Amygdala (tissue), 56 donors: ENCODE data around the gene WDR53.
A peak's percentile ranks its signal among the peaks of the same experiment; 100 is the strongest.
"Not testable (repeated sequence)": the region's sequence is repeated elsewhere in the genome, so short reads cannot be mapped to it uniquely, and the experiment has no call there.

Experiments used
- DNase-seq, 56 donors: peaks; one replicate each; lab custom pipeline; 2025; lab: John Stamatoyannopoulos, UW

Gene WDR53

DNA sequence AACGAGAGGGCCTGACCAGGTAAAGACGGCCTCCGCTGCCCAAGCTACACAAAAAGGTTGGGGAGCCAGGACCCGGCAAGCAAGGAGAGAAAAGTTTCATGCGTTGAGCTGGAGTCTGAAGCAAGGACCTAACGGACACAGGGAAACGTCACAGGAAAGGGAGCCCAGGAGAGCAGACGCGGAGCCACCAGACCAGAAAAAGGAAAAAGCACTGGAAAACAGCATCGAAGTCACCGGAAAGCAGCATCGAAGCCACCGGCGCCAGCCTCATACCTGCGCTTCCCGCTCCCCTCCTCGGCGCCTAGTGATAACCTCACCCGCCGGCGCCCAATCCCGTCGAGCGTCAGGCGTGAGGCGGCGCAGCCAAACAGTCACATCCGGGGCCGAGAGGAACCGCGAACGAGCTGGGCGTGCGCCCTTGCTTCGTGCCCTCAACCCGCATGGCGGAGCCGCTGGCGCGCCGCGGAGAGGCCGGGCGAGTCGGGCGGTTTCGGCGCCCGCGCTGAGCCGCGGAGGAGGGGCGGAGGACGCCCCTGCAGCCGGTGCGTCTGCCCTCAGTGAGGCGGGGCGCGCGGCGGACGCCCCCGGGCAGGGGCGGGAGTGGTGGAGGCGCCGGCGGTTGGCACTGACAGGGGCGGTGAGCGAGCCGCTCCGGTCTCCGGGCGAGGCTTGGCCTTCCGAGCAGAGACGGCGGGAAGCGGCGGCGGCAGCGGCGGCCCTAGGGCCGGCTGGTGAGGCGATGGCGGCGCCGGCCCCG, at the start of gene WDR53, which contains the start of gene FBXO45:
Gene WDR53 (minus strand): TSS at position 309 of the 757 bp plus-strand sequence. CDS start 7,079 bp downstream, outside the sequence.
Gene FBXO45 (plus strand): TSS at position 415 of the 757 bp plus-strand sequence. CDS start 325 bp downstream, at position 740.
- DNase-seq = peak; percentile 38 to 96 (median 87)

DNA sequence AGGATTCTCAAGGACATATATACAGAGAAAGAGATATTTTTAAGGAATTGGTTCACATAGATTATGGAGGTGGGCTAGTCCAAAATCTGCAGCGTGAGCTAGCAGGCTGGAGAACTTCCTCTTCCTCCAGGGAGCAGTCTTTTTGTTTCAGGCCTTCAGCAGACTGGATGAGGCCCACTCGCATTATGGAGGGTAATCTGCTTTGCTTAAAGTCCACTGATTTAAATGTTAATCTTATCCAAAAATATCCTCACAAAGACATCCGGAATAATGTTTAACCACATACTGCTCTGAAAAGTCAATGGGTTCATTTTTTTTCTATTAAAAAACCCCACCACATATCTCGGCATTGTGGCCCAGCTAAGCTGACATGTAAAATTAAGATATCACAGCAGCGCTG, 48.9 kb upstream of the WDR53 start:
- no peak for DNase-seq

- not testable (repeated sequence) for DNase-seq
Measured at GRCh38 chr3:196615234-196615633, 46.9 kb upstream of the WDR53 start.

DNA sequence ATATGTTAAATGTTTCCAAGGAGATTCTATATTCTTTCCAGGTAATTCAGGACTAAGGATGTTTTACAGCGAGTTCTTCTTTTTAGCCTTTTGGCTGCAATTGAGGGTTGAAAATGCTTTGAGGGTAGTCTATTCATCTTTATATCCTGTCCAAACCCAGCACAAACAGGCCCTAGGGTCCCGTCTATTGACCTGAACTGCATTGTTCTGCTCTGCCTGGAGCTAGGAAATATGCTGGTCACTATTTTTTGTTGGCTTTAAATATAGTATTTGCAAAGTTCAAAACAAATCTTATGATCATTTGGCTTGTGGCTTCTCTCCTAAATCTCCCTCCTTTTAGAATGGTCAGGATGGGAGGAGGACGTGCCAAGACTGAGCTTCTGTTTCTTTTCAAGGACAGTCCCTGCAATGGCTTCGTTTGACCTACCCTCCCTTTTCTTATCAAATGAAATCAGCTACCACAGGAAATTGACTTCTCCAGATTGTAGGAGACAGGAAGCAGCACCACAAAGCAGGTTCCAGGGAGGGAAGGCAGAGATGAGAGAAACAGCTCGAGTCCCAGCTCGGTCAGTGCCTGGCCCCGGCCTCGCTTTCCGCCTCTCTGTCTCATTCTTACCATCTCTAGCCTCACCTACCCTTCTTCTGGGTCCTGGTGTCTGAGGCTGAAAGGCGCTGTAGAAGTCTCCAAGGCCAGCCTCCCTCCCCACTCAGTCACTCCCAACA, 43.6 kb upstream of the WDR53 start:
- DNase-seq = no peak

GRCh38 chr3:196609805-196610515, 41.6 kb upstream of the WDR53 start:
- no peak for DNase-seq

DNA sequence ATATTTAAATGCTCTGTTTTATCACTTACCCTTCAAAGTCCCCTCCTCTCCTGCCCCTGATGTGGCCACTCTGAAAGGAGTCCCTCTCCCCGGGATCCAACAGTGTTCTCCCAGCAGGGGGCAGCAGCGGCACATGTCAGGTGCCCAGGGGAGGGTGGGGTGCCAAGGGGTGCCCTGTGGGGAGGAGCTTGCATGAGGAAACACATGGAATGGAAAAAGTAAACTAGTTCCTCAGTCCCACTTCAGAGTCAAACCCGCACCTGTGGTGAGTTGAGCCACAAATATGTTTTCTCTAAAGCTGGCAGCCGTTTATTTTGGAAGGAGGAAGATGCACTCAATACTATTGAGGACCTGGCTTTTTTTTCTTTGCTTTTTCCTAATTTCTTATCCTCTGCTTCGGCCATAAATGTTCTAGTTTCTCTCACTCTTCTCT, 41.0 kb upstream of the WDR53 start:
- DNase-seq = peak in 55 of 56 donors; percentile 24 to 86 (median 67)

GRCh38 chr3:196608693-196609092, 40.3 kb upstream of the WDR53 start:
- DNase-seq = no peak

DNA sequence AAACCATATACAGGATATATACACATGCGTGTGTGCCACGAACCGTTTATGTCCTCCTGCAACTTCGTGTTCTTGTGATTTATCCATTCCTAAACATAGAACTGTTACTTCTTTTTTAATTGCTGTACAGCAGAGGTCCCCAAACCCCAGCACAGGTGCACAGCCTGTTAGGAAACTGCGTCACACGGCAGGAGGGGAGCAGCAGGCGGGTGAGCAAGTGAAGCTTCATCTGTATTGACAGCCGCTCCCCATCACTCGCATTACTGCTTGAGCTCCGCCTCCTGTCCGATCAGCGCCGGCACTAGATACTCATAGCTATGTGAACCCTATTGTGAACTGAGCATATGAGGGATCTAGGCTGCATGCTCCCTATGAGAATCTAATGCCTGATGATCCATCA, 36.2 kb upstream of the WDR53 start:
- DNase-seq = no peak

- no peak for DNase-seq
Measured at GRCh38 chr3:196603683-196604082, 35.3 kb upstream of the WDR53 start.

DNA sequence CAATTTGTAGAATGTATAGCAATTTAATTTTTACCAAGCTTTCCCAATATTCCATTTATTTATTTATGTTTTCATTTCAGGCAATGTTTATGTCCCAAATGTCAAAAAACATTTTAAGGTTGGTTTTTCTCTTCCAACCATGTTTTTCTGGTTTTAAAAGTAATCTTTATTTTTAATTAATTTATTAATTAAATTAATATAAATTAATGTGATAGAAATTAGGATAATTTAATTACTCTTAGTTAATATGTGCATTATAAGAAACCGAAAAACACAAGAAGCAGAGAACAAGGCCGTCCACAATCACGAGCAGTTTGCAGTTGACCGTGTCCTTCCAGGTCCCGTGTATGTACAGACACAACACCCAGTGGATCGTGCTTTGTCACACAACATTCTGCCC, 34.3 kb upstream of the WDR53 start:
- no peak for DNase-seq

DNA sequence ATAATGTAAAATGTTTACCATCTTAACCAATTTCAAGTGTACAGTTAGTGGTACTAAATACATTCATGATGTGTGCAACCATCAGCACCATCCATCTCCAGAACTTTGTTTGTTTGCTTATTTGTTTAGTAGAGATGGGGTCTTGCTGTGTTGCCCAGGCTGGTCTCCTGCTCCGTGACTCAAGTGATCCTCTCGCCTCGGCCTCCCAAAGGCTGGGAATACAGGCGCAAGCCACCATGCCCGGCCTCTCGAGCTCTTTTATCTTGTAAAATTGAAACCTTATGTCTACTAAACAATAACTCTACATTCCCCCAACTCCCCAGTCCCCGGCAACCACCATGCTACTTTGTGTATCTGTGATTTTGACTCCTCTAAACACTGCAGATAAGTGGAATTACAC, 32.0 kb upstream of the WDR53 start:
- no peak for DNase-seq

GRCh38 chr3:196599734-196600128, 31.4 kb upstream of the WDR53 start:
- no peak for DNase-seq

DNA sequence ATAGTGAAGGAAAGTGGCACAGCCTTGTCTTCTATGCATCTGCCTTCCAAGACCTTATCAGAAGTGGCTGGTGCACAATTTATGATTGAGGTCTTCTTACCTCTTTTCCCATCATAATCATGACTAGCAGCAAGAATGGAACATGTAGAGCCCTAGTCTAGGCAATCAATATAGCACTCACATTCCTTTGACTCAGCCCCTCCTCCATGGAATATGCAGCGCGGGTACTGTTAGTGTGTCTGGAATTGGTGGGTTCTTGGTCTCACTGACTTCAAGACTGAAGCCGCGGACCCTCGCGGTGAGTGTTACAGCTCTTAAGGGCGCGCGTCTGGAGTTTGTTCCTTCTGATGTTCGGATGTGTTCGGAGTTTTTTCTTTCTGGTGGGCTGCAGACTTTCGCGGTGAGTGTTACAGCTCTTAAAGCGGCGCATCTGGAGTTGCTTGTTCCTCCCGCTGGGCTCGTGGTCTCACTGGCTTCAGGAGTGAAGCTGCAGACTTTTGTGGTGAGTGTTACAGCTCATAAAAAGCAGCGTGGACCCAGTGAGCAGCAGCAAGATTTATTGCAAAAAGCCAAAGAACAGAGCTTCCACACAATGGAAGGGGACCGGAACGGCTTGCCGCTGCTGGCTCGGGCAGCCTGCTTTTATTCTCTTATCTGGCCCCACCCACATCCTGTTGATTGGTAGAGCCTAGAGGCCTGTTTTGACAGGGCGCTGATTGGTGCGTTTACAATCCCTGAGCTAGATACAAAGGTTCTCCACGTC, 29.8 kb upstream of the WDR53 start:
- DNase-seq = not testable (repeated sequence)

DNA sequence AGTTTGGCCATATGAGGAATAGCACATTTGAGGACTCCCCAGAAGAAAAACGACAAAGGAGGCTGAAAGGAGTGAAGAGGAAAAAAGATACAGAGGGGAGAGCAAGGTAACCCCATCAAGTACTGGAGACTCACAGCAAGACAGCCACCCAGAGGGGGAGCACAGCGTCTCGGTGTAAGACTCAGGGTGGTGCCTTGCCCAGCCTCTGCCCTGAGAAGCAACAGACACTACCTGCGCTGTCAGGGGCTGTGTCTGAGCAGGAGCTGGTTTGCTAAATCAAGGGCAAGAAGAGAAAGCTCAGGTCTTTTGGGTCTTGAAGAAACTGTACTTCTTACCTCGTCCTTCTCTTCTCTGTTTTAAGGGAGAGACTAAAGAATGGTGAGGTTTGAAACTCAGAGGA, 28.0 kb upstream of the WDR53 start:
- DNase-seq = no peak

DNA sequence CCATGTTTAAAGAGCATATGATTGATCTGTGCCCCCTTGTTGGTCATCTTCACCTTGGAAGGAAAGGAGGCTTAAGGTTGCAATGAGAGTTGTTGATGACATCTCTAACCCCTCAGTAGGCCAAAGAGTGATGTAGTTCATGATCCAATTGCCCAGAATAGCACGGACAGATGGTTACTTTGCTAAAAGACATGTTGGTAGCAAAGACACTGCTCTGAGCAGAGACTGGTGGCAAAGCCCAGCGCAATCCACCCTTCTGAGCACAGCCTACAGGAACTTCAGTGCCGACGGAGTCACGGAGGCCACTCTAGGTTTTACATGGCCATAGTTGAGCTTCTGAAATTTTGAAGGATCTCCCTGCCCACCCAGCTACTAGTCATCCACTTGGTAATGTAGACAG, 21.9 kb upstream of the WDR53 start:
- no peak for DNase-seq

DNA sequence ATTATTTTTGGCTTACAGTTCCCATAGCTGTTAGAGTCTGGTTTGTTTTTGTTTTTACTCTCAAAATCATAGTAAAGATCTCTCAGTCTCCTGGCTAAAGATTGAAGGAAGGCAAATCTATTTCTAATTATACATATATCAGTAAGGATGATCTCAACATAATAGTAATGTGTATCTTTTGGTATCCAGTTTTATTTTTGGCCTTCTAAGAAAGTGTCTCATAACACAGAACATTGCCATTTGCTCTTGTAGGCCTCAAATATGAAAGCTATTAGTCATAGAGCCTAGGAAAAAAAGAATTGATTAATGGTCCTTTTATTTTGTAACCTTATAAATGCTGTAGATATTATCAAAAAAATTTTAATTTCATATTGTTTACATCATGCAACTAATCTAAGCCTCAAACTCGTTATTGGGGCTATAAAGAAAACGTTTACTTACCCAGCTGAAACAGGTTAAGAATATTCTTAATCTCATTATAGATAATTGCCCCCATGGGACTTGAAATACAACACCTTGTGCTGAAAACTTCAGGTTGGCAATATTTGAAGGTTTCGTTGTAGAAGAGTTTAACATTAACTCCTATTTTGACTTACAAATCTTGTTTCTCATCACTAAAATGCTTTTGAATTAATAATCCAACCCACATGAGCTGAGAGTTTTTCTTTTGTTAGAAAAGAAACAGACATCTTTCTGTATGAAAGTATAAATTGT, 16.8 kb upstream of the WDR53 start:
- DNase-seq = no peak

DNA sequence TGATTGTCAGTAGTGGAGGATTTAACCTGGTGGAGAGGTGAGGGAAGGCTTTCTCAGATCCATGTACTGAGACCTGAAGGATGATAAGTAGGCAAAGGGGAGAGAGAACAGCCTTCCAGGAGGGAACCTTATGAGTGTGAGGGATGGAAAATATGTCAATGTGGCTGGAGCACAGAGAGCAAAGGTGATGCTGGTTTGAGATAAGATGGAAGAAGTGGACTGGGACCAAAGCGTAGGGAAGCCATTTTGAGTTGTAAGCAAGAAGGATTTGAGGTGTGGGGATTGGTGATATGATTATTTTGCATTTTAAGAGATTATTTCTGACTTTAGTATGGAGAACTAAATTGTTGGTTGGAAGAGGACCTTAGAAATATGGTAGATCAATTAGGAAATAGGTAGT, 4.0 kb upstream of the WDR53 start:
- DNase-seq = no peak

DNA sequence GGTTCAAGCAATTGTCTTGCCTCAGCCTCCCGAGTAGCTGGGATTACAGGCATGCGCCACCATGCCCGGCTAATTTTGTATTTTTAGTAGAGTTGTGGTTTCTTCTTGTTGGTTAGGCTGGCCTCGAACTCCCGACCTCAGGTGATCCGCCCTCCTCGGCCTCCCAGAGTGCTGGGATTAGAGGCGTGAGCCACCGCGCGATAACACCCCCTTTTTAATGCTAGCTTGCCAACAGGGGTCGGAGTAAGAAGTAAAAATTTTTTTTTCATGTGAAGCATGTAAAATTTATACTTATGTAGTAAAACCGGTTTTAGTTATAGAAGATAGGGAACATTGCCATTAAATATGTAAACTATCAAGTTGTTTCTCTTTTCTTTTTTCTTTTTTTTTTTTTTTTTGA, 2.0 kb upstream of the WDR53 start:
- not testable (repeated sequence) for DNase-seq

GRCh38 chr3:196569003-196569516, 706 bp upstream of the WDR53 start:
- DNase-seq = peak in 19 of 56 donors; percentile 0 to 58 (median 28)
